CD4-positive, alpha-beta T cell (primary cell): ENCODE results near the gene LPCAT1. TPM values are rescaled to one million over a fixed set of nuclear protein-coding genes. Genes with fewer than 3 reads are reported as not detected.

ENCODE experiments used
- ATAC-seq: fragments of 200-7000 bp; cut with Tn5 transposase; one replicate; pipeline ENCODE4 v1.10.0; 2022; ENCODE audit warnings: mild to moderate bottlenecking; ENCODE audit not compliant: poor library complexity
- CTCF ChIA-PET: fragments of 350-600 bp; sonication (Branson Sonifier 250); formaldehyde crosslinking; loops from one replicate; lab custom pipeline; 2021; ENCODE audit warnings: antibody characterized with exemption, inconsistent platforms; lab: Charles Lee
- POLR2A ChIA-PET: fragments of 350-600 bp; sonication (Branson Sonifier 250); formaldehyde crosslinking; loops from one replicate; lab custom pipeline; 2021; ENCODE audit warnings: antibody characterized with exemption, inconsistent platforms; lab: Charles Lee
- DNase-seq, 14 experiments: peaks; one replicate each; pipeline ENCODE4 v3.0.0-alpha.2; 2013 to 2020; ENCODE audit warnings: mixed read lengths in 2 of 14
- H3K27ac ChIP-seq, 2 donors: one replicate each; pipeline versions ENCODE4 v1.5.1 to v1.7.0; 2013; ENCODE audit warnings: low read length in 2 of 2, low read depth in 1 of 2, mild to moderate bottlenecking in 1 of 2
- H3K27me3 ChIP-seq, 2 experiments: 1 replicate in 1 of 2; 2 replicates in 1 of 2; pipeline versions ENCODE4 v1.6.1 to v1.7.0; 2013; ENCODE audit warnings: low read length in 2 of 2, control low read depth in 1 of 2, mild to moderate bottlenecking in 1 of 2, moderate library complexity in 1 of 2; ENCODE audit not compliant: insufficient read depth in 2 of 2, control insufficient read depth in 1 of 2
- H3K36me3 ChIP-seq: one replicate; pipeline ENCODE4 v1.6.1; 2013; ENCODE audit warnings: low read length, control low read depth; ENCODE audit not compliant: insufficient read depth
- H3K4me1 ChIP-seq: one replicate; pipeline ENCODE4 v1.6.1; 2013; ENCODE audit warnings: low read length, control low read depth; ENCODE audit not compliant: insufficient read depth
- H3K4me3 ChIP-seq: one replicate; pipeline ENCODE4 v1.5.1; 2013; ENCODE audit warnings: mild to moderate bottlenecking, low read length, moderate library complexity
- H3K9me3 ChIP-seq, 2 experiments: 1 replicate in 1 of 2; 2 replicates in 1 of 2; pipeline versions ENCODE4 v1.6.1 to v1.7.0; 2013; ENCODE audit warnings: low read length in 2 of 2, mild to moderate bottlenecking in 2 of 2, control low read depth in 1 of 2, moderate library complexity in 1 of 2; ENCODE audit not compliant: control insufficient read depth in 1 of 2, insufficient read depth in 1 of 2
- H3K27ac Mint-ChIP-seq: one replicate; pipeline ENCODE4 v1.8.0; 2020; ENCODE audit warnings: mixed read lengths
- H3K27me3 Mint-ChIP-seq: one replicate; pipeline ENCODE4 v1.8.0; 2021; ENCODE audit warnings: mixed read lengths
- H3K36me3 Mint-ChIP-seq: one replicate; pipeline ENCODE4 v1.8.0; 2021; ENCODE audit warnings: low read depth, mixed read lengths
- H3K4me1 Mint-ChIP-seq: one replicate; pipeline ENCODE4 v1.8.0; 2021; ENCODE audit warnings: low read depth, mixed read lengths
- H3K4me3 Mint-ChIP-seq: one replicate; pipeline ENCODE4 v1.8.0; 2020; ENCODE audit warnings: mild to moderate bottlenecking, mixed read lengths
- H3K9me3 Mint-ChIP-seq: one replicate; pipeline ENCODE4 v1.8.0; 2020; ENCODE audit warnings: mixed read lengths
- intact Hi-C, 2 experiments: fragments of 100-400 bp; cut with DNase I in 1 of 2; cut with micrococcal nuclease in 1 of 2; formaldehyde crosslinking; loops; one replicate each; pipeline versions ENCODE4 v1.15.1 to v1.9.0; 2023 to 2025; cut with DNase I, micrococcal nuclease
- total RNA-seq, 174 experiments: library from RNA in 2 of 174; stranded (reverse) in 2 of 174; gene quantifications; one replicate each; pipeline ENCODE4 v1.2.3 and lab custom pipeline; 2021 to 2026
- TF ChIP-seq, protein P1 (sequence below): fragments of 200-600 bp; IDR thresholded peaks from one replicate; pipeline ENCODE4 v1.8.0; 2022; ENCODE audit warnings: antibody characterized with exemption, mild to moderate bottlenecking

Gene LPCAT1
- total RNA-seq, 2 experiments from 2014 or later = 20.4 to 21.2 TPM

GRCh38 chr5:1499851-1500250 is 23.9 kb downstream of the LPCAT1 start:
- no peak overlapping the region for H3K27ac ChIP-seq
- DNase-seq (no peak), ATAC-seq (no peak)
- intact Hi-C loops = no loop called here
- no peak overlapping the region for H3K4me3 ChIP-seq
- Mint-ChIP-seq H3K27me3 (no peaks in the 10 kb centered on the region), H3K27ac (no peak overlapping the region), H3K4me3 (no peak overlapping the region), H3K9me3 (no peaks in the 10 kb centered on the region), H3K4me1 (peaks cover 38% of the 10 kb centered on the region), H3K36me3 (peaks cover 38% of the 10 kb centered on the region)
- ChIA-PET CTCF (no interaction called here), POLR2A (no interaction called here)
- H3K4me1 ChIP-seq = peaks cover 40% of the 10 kb centered on the region
- TF ChIP-seq, protein P1, sequence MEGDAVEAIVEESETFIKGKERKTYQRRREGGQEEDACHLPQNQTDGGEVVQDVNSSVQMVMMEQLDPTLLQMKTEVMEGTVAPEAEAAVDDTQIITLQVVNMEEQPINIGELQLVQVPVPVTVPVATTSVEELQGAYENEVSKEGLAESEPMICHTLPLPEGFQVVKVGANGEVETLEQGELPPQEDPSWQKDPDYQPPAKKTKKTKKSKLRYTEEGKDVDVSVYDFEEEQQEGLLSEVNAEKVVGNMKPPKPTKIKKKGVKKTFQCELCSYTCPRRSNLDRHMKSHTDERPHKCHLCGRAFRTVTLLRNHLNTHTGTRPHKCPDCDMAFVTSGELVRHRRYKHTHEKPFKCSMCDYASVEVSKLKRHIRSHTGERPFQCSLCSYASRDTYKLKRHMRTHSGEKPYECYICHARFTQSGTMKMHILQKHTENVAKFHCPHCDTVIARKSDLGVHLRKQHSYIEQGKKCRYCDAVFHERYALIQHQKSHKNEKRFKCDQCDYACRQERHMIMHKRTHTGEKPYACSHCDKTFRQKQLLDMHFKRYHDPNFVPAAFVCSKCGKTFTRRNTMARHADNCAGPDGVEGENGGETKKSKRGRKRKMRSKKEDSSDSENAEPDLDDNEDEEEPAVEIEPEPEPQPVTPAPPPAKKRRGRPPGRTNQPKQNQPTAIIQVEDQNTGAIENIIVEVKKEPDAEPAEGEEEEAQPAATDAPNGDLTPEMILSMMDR = no peak
- no peaks in the 10 kb centered on the region for H3K9me3 ChIP-seq
- no peaks in the 10 kb centered on the region for H3K27me3 ChIP-seq
- peaks cover 22% of the 10 kb centered on the region for H3K36me3 ChIP-seq

GRCh38 chr5:1498623-1499416 is 24.9 kb downstream of the LPCAT1 start:
- no peak overlapping the region for H3K4me3 ChIP-seq
- H3K4me1 ChIP-seq = peaks cover 41% of the 10 kb centered on the region
- no peak for DNase-seq
- intact Hi-C loops = no loop called here
- no peaks in the 10 kb centered on the region for H3K9me3 Mint-ChIP-seq
- H3K27ac Mint-ChIP-seq = no peak overlapping the region
- TF ChIP-seq, protein P1 = no peak
- H3K9me3 ChIP-seq = no peaks in the 10 kb centered on the region
- H3K27me3 ChIP-seq = no peaks in the 10 kb centered on the region
- no peak overlapping the region for H3K4me3 Mint-ChIP-seq
- no peaks in the 10 kb centered on the region for H3K27me3 Mint-ChIP-seq
- peaks cover 43% of the 10 kb centered on the region for H3K4me1 Mint-ChIP-seq
- ATAC-seq = no peak
- peaks cover 33% of the 10 kb centered on the region for H3K36me3 ChIP-seq
- ChIA-PET POLR2A (no interaction called here), CTCF (no interaction called here)
- H3K27ac ChIP-seq = no peak overlapping the region
- peaks cover 42% of the 10 kb centered on the region for H3K36me3 Mint-ChIP-seq

GRCh38 chr5:1497795-1498622 is 25.8 kb downstream of the LPCAT1 start:
- H3K4me1 Mint-ChIP-seq = peaks cover 43% of the 10 kb centered on the region
- ChIA-PET POLR2A (no interaction called here), CTCF (no interaction called here)
- H3K9me3 ChIP-seq = peaks cover 0 to 3% of the 10 kb centered on the region in 2 experiments
- H3K27ac Mint-ChIP-seq = no peak overlapping the region
- ATAC-seq = no peak
- intact Hi-C loops = no loop called here
- H3K4me3 Mint-ChIP-seq = no peak overlapping the region
- no peaks in the 10 kb centered on the region for H3K27me3 Mint-ChIP-seq
- no peaks in the 10 kb centered on the region for H3K27me3 ChIP-seq
- no peak overlapping the region for H3K27ac ChIP-seq
- no peak overlapping the region for H3K4me3 ChIP-seq
- H3K36me3 ChIP-seq = peaks cover 39% of the 10 kb centered on the region
- H3K9me3 Mint-ChIP-seq = no peaks in the 10 kb centered on the region
- peaks cover 42% of the 10 kb centered on the region for H3K4me1 ChIP-seq
- peaks cover 41% of the 10 kb centered on the region for H3K36me3 Mint-ChIP-seq
- TF ChIP-seq, protein P1 = no peak
- DNase-seq = no peak
